ENCODE results near the gene NPAS1.

Gene NPAS1

GRCh38 chr19:47082493-47082892 lies 62.9 kb downstream of the NPAS1 start:
- DNase-seq, result no peak

- no peak for DNase-seq
Observed at GRCh38 chr19:47084879-47085439, 65.3 kb downstream of the NPAS1 start.

DNA sequence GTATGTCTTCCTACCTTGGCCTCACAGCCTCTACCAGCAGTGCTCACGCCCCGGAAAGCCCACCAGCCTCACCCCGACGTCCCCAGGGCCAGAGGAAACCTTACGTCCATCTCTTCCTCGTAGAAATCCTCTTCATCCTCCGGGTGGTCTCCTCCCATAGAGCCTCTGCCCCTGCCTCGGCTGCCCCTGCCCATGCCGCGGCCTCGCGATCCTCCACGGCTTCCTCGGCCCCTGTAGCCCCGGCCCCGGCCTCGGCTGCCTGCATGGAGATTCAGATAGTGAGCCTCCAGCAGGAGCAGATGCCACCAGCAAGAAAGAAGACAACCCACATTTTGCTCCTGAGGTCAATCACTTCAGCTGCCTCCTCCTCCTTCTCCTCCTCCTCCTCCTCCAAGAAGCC lies 66.6 kb downstream of the NPAS1 start:
- no peak for DNase-seq

- DNase-seq, result no peak
Observed at GRCh38 chr19:47089767-47090350, 70.2 kb downstream of the NPAS1 start.

- DNase-seq, result no peak
Observed at GRCh38 chr19:47093254-47093653, 73.6 kb downstream of the NPAS1 start.

GRCh38 chr19:47093841-47094240 lies 74.2 kb downstream of the NPAS1 start:
- no peak for DNase-seq

DNA sequence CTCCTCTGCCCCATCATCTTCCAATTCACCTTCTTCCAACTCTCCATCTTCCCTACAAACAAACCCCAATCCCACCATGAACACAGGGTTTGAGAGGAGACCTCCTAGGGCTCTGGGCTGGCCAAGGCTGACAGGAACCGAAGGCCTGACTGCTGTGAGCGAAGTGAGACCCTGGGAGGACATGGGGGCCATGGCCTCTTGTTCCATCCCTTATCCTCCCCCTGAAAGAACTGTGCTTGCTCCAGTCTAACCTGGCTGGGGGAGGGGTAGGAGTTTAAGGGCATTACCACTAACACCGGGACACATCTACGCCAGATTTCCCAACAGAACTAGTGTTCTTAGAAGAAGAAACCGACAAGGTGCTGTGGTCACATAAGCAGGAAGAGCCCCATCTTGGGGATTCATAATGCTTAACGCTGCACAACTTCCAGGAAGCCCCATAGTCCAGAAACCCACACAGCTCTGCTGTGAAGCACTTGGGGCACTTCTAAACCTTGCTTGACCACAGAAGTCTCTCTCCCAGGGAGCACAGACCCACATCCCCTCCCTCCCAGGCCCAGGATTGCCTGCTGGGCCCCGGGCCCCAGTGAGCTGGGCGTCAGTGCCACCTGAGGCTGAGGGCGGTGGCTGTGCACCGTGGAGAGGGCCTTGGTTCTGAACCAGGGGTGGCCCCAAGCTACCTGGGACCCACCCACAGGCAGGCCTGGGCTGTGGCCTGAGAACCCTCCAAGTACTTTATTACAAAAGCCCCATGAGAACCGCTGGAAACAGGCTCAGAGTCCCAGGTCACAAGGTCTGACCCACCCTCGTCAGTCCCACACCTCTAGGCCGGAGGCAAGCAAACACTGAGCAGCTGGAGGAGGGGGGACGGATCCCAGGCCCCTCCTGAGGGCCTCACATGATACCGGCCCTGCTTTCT lies 75.2 kb downstream of the NPAS1 start:
- DNase-seq, result no peak

Measured in T1000 (cell line).